DOHH2 (cell line): ENCODE results near the gene RABL6.

Source experiments
- H3F3A ChIP-seq: fragments of 200-600 bp; sonication (generic), shearing (Covaris generic); 2 replicates; pipeline ENCODE4 v1.6.0; 2016; ENCODE audit warnings: antibody characterized with exemption, mild to moderate bottlenecking; ENCODE audit not compliant: control insufficient read depth, insufficient read depth
- H3K27ac ChIP-seq: fragments of 200-600 bp; sonication (generic); 2 replicates; pipeline ENCODE4 v1.5.1; 2014; ENCODE audit warnings: low read depth, mild to moderate bottlenecking, low read length, moderate library complexity
- H3K27me3 ChIP-seq: fragments of 200-600 bp; sonication (generic); 2 replicates; pipeline ENCODE4 v1.6.1; 2014; ENCODE audit warnings: mild to moderate bottlenecking, low read length, mixed read lengths; ENCODE audit not compliant: control insufficient read depth
- H3K36me3 ChIP-seq: fragments of 200-600 bp; sonication (generic); 2 replicates; pipeline ENCODE4 v1.6.1; 2014; ENCODE audit warnings: mild to moderate bottlenecking, low read length, moderate library complexity, mixed read lengths; ENCODE audit not compliant: control insufficient read depth
- H3K4me1 ChIP-seq: fragments of 200-600 bp; sonication (generic); 2 replicates; pipeline ENCODE4 v1.6.1; 2014; ENCODE audit warnings: mild to moderate bottlenecking, low read length, mixed read lengths; ENCODE audit not compliant: control insufficient read depth
- H3K4me2 ChIP-seq: fragments of 200-600 bp; sonication (generic); 2 replicates; pipeline ENCODE4 v1.6.0; 2014; ENCODE audit warnings: mild to moderate bottlenecking, low read length, moderate library complexity
- H3K4me3 ChIP-seq: fragments of 200-600 bp; sonication (generic); 2 replicates; pipeline ENCODE4 v1.5.1; 2014; ENCODE audit warnings: mild to moderate bottlenecking, low read length, mixed read lengths
- H3K79me2 ChIP-seq: fragments of 200-600 bp; sonication (generic); 2 replicates; pipeline ENCODE4 v1.6.1; 2014; ENCODE audit warnings: mild to moderate bottlenecking, low read length, mixed read lengths; ENCODE audit not compliant: control insufficient read depth
- H3K9me2 ChIP-seq: fragments of 200-600 bp; sonication (generic); replicated peaks from 2 replicates; pipeline ENCODE4 v1.6.1; 2014; ENCODE audit warnings: mild to moderate bottlenecking, low read length, mixed read lengths; ENCODE audit not compliant: control insufficient read depth
- H3K9me3 ChIP-seq: fragments of 200-600 bp; sonication (generic); 2 replicates; pipeline ENCODE4 v1.6.1; 2014; ENCODE audit warnings: antibody characterized with exemption, low read length, mixed read lengths; ENCODE audit not compliant: control insufficient read depth, insufficient read depth
- H4K20me1 ChIP-seq: fragments of 200-600 bp; sonication (generic); 2 replicates; pipeline ENCODE4 v1.6.0; 2014; ENCODE audit warnings: low read depth, mild to moderate bottlenecking, antibody characterized with exemption, low read length, moderate library complexity; ENCODE audit not compliant: control insufficient read depth, insufficient read depth
- CTCF ChIP-seq: fragments of 200-600 bp; sonication (generic); IDR thresholded peaks from one replicate; pipeline ENCODE4 v1.5.1; 2014; ENCODE audit warnings: antibody characterized with exemption, mild to moderate bottlenecking, low read depth, low read length; ENCODE audit not compliant: poor library complexity, severe bottlenecking
- EZH2phosphoT487 ChIP-seq: fragments of 200-600 bp; sonication (generic); IDR thresholded peaks from 2 replicates; pipeline ENCODE4 v1.6.1; 2017; ENCODE audit warnings: borderline replicate concordance, mild to moderate bottlenecking, antibody characterized with exemption, low read length, moderate library complexity, mixed read lengths

The RABL6 gene

GRCh38 chr9:136886610-136887597, 79.2 kb downstream of the RABL6 start:
- Histone ChIP-seq H3K9me3 (no peaks in the 10 kb centered on the region), H3K79me2 (peaks cover 64% of the 10 kb centered on the region), H3K4me1 (peaks cover 24% of the 10 kb centered on the region), H3K4me2 (peak overlapping the region; percentile 64), H3K36me3 (peaks cover 39% of the 10 kb centered on the region), H3K4me3 (peak overlapping the region; percentile 79), H3K27me3 (no peaks in the 10 kb centered on the region), H3K27ac (peak overlapping the region; percentile 49), H4K20me1 (peaks cover 3% of the 10 kb centered on the region; the same call in 1 of the 2 replicates), H3K9me2 (no peaks in the 10 kb centered on the region), H3F3A (no peaks in the 10 kb centered on the region)
- TF ChIP-seq CTCF = no peak
- no peak for TF ChIP-seq EZH2phosphoT487

- Histone ChIP-seq H3K27me3 (no peaks in the 10 kb centered on the region), H3K79me2 (peaks cover 80% of the 10 kb centered on the region), H3K4me2 (peak overlapping the region; percentile 64; the same call in 1 of the 2 replicates), H3K9me3 (no peaks in the 10 kb centered on the region), H3K4me1 (peaks cover 19% of the 10 kb centered on the region), H3K9me2 (no peaks in the 10 kb centered on the region), H4K20me1 (peaks cover 3% of the 10 kb centered on the region; the same call in 1 of the 2 replicates), H3K4me3 (no peak overlapping the region), H3K36me3 (peaks cover 45% of the 10 kb centered on the region), H3K27ac (no peak overlapping the region), H3F3A (no peaks in the 10 kb centered on the region)
- TF ChIP-seq EZH2phosphoT487 (no peak), CTCF (no peak)
Observed at GRCh38 chr9:136888454-136888853, 80.7 kb downstream of the RABL6 start.

- Histone ChIP-seq H3K4me2 (no peak overlapping the region), H3K4me3 (no peak overlapping the region), H3K27me3 (no peaks in the 10 kb centered on the region), H3K27ac (no peak overlapping the region), H3K36me3 (peaks cover 46% of the 10 kb centered on the region), H3K4me1 (peaks cover 17% of the 10 kb centered on the region), H3F3A (no peaks in the 10 kb centered on the region), H3K79me2 (peaks cover 92% of the 10 kb centered on the region), H3K9me3 (no peaks in the 10 kb centered on the region), H3K9me2 (no peaks in the 10 kb centered on the region), H4K20me1 (peaks cover 3% of the 10 kb centered on the region; the same call in 1 of the 2 replicates)
- TF ChIP-seq EZH2phosphoT487 = no peak
- TF ChIP-seq CTCF = no peak
Observed at GRCh38 chr9:136889858-136890257, 82.1 kb downstream of the RABL6 start.
